Measurements from ENCODE around the gene LAMC3. TPM values are rescaled to one million over a fixed set of nuclear protein-coding genes. Genes with fewer than 3 reads are reported as not detected.

LAMC3 gene
- total and polyA plus RNA-seq, 9 of the 15 experiments (the other 6 are each of a cell fraction or from before 2014, with no cell fraction given), result 0.10 TPM; not detected in 8

DNA sequence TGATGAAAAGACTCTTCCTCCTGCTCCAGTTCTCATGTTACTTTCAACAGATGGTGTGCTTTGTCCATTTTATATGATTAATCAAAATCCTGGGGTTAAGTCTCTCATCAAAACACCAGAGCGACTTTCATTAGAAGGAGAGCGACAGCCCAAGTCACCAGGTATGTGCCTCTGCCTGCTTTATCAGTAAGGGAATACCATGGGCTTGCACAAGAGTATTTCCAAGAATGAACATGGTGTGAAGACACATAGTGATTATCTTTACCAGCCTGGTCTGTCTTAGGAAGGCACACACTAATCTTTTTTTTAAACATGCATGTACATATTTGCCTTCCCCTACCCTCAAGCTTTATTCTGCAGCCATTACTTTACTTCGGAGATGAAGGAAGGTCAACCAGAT lies 131.6 kb downstream of the LAMC3 start:
- H3K4me3 ChIP-seq, result no peak overlapping the region
- no peaks in the 10 kb centered on the region for H3K79me2 ChIP-seq (ENCODE audit: control insufficient read depth, insufficient read depth, low read length)
- ChIA-PET POLR2A (interaction anchor here (0.6 to 22.5 kb wide), 11 partner anchors 12 to 73 kb away, joined by 3 to 583 read pairs (median 3); partner anchors contain the start of gene NUP214), CTCF (ENCODE audit: low intra/inter-chr PET ratio) (interaction anchor here (0.6 kb wide), 1 partner anchor 65 kb away, joined by 3 read pairs; no protein-coding TSS in a partner anchor)
- in situ Hi-C loops (cut with MboI) (no loop called here), intact Hi-C loops (cut with micrococcal nuclease) (loop anchor here (2.0 kb wide), 1 partner anchor 52 kb away; no protein-coding TSS in a partner anchor)
- peak; percentile 7; the same call in 2 of the 3 replicates for ATAC-seq
- no peaks in the 10 kb centered on the region for H3K9me3 ChIP-seq (replicated peaks; ENCODE audit: control insufficient read depth, insufficient read depth, low read depth, low read length)
- FAIRE-seq, result no peak
- H4K20me1 ChIP-seq (replicated peaks; ENCODE audit: control insufficient read depth, insufficient read depth, low read length), result peaks cover 23% of the 10 kb centered on the region
- WGBS (ENCODE audit: insufficient coverage, low coverage, missing lambda C conversion rate), result 89% methylated on average over 3 of the region's 3 CpGs
- H3K27ac ChIP-seq (ENCODE audit: extremely low read depth, low read depth, low read length), result no peak overlapping the region
- H2AFZ ChIP-seq (ENCODE audit: low read depth, low read length), result no peak overlapping the region
- peaks cover 14% of the 10 kb centered on the region for H3K9me1 ChIP-seq (ENCODE audit: control insufficient read depth, insufficient read depth, low read length)
- TF ChIP-seq, protein P1, sequence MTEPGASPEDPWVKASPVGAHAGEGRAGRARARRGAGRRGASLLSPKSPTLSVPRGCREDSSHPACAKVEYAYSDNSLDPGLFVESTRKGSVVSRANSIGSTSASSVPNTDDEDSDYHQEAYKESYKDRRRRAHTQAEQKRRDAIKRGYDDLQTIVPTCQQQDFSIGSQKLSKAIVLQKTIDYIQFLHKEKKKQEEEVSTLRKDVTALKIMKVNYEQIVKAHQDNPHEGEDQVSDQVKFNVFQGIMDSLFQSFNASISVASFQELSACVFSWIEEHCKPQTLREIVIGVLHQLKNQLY (CRISPR knock-in tag; conservative IDR thresholded peaks at IDR 0.05), result 0 out of 4 replicates have a peak, but pooled peaks of 1 of the 2 experiments have one; percentile 28
- TF ChIP-seq PHB (CRISPR knock-in tag; IDR thresholded peaks at IDR 0.05), result no peak
- H3K4me1 ChIP-seq (replicated peaks in 1 of 2; ENCODE audit: control insufficient read depth in 2 of 2, insufficient read depth in 2 of 2, low read length in 2 of 2), result peaks cover 0 to 6% of the 10 kb centered on the region in 2 experiments; a peak in 2 of 5 replicates
- H3K4me2 ChIP-seq (ENCODE audit: insufficient read depth, low read length), result no peak overlapping the region
- peaks cover 99% of the 10 kb centered on the region for H3K36me3 ChIP-seq (ENCODE audit: control insufficient read depth, insufficient read depth, low read length)
- no peak overlapping the region for H3K9ac ChIP-seq (ENCODE audit: insufficient read depth in 1 of 2, low read depth in 2 of 2, low read length in 2 of 2)
- no peaks in the 10 kb centered on the region for H3K27me3 ChIP-seq (ENCODE audit: control insufficient read depth in 2 of 2, insufficient read depth in 2 of 2, low read length in 2 of 2)
- BruUV-seq (replicated peaks), result no TSS peak
- DNase-seq (ENCODE audit: extremely low read depth in 1 of 4, low spot score in 3 of 4), result peak in 3 of 4 experiments; percentile 52 to 72 (median 59)

DNA sequence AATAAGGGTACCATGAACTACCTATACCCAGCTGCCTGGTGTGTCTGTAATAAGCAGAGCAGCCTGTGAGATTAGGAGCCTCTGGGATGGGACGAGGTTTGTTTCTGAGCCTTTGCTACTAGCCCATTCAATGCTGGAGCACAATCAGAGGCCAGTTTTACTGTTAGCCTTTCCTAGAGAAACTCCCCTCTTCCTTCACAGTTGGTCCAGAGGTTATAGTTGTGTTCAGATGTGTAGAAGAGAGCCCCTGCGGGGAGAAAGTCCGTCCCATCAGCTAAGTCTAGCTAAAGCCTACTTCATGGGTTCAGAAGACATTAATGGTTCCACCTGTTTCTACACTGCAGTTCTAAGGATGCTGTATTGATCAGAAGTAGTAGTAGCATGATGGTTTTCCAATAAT lies 133.2 kb downstream of the LAMC3 start:
- ChIA-PET POLR2A (interaction anchor here (1.1 to 22.5 kb wide), 9 partner anchors 12 to 89 kb away, joined by 3 to 583 read pairs (median 6); partner anchors contain the start of gene NUP214), CTCF (ENCODE audit: low intra/inter-chr PET ratio) (no interaction called here)
- no peak overlapping the region for H2AFZ ChIP-seq (ENCODE audit: low read depth, low read length)
- peak; percentile 5 for ATAC-seq
- no peaks in the 10 kb centered on the region for H3K79me2 ChIP-seq (ENCODE audit: control insufficient read depth, insufficient read depth, low read length)
- H3K4me3 ChIP-seq, result no peak overlapping the region
- in situ Hi-C loops (cut with MboI), result no loop called here
- H4K20me1 ChIP-seq (replicated peaks; ENCODE audit: control insufficient read depth, insufficient read depth, low read length), result peaks cover 23% of the 10 kb centered on the region
- no peak overlapping the region for H3K9ac ChIP-seq (ENCODE audit: insufficient read depth in 1 of 2, low read depth in 2 of 2, low read length in 2 of 2)
- no peak overlapping the region for H3K27ac ChIP-seq (ENCODE audit: extremely low read depth, low read depth, low read length)
- H3K9me1 ChIP-seq (ENCODE audit: control insufficient read depth, insufficient read depth, low read length), result peaks cover 14% of the 10 kb centered on the region
- intact Hi-C loops (cut with micrococcal nuclease), result no loop called here
- H3K4me2 ChIP-seq (ENCODE audit: insufficient read depth, low read length), result no peak overlapping the region
- H3K27me3 ChIP-seq (ENCODE audit: control insufficient read depth in 2 of 2, insufficient read depth in 2 of 2, low read length in 2 of 2), result no peaks in the 10 kb centered on the region
- H3K4me1 ChIP-seq (replicated peaks in 1 of 2; ENCODE audit: control insufficient read depth in 2 of 2, insufficient read depth in 2 of 2, low read length in 2 of 2), result peaks cover 0 to 6% of the 10 kb centered on the region in 2 experiments; a peak in 2 of 5 replicates
- H3K36me3 ChIP-seq (ENCODE audit: control insufficient read depth, insufficient read depth, low read length), result peaks cover 99% of the 10 kb centered on the region
- DNase-seq (ENCODE audit: extremely low read depth in 1 of 4, low spot score in 3 of 4), result peak in 1 of 4 experiments; percentile 69
- FAIRE-seq, result no peak
- no peaks in the 10 kb centered on the region for H3K9me3 ChIP-seq (replicated peaks; ENCODE audit: control insufficient read depth, insufficient read depth, low read depth, low read length)
- WGBS (ENCODE audit: insufficient coverage, low coverage, missing lambda C conversion rate), result 94% methylated on average over 3 of the region's 3 CpGs
- BruUV-seq (replicated peaks), result no TSS peak
- TF ChIP-seq, protein P2, sequence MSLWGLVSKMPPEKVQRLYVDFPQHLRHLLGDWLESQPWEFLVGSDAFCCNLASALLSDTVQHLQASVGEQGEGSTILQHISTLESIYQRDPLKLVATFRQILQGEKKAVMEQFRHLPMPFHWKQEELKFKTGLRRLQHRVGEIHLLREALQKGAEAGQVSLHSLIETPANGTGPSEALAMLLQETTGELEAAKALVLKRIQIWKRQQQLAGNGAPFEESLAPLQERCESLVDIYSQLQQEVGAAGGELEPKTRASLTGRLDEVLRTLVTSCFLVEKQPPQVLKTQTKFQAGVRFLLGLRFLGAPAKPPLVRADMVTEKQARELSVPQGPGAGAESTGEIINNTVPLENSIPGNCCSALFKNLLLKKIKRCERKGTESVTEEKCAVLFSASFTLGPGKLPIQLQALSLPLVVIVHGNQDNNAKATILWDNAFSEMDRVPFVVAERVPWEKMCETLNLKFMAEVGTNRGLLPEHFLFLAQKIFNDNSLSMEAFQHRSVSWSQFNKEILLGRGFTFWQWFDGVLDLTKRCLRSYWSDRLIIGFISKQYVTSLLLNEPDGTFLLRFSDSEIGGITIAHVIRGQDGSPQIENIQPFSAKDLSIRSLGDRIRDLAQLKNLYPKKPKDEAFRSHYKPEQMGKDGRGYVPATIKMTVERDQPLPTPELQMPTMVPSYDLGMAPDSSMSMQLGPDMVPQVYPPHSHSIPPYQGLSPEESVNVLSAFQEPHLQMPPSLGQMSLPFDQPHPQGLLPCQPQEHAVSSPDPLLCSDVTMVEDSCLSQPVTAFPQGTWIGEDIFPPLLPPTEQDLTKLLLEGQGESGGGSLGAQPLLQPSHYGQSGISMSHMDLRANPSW (CRISPR knock-in tag; IDR thresholded peaks at IDR 0.05), result peak; percentile 91
- TF ChIP-seq HLTF (IDR thresholded peaks at IDR 0.05), result no peak
- TF ChIP-seq, protein P3, sequence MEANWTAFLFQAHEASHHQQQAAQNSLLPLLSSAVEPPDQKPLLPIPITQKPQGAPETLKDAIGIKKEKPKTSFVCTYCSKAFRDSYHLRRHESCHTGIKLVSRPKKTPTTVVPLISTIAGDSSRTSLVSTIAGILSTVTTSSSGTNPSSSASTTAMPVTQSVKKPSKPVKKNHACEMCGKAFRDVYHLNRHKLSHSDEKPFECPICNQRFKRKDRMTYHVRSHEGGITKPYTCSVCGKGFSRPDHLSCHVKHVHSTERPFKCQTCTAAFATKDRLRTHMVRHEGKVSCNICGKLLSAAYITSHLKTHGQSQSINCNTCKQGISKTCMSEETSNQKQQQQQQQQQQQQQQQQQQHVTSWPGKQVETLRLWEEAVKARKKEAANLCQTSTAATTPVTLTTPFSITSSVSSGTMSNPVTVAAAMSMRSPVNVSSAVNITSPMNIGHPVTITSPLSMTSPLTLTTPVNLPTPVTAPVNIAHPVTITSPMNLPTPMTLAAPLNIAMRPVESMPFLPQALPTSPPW (CRISPR knock-in tag; IDR thresholded peaks at IDR 0.05), result no peak
- TF ChIP-seq, protein P4, sequence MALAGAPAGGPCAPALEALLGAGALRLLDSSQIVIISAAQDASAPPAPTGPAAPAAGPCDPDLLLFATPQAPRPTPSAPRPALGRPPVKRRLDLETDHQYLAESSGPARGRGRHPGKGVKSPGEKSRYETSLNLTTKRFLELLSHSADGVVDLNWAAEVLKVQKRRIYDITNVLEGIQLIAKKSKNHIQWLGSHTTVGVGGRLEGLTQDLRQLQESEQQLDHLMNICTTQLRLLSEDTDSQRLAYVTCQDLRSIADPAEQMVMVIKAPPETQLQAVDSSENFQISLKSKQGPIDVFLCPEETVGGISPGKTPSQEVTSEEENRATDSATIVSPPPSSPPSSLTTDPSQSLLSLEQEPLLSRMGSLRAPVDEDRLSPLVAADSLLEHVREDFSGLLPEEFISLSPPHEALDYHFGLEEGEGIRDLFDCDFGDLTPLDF (CRISPR knock-in tag; IDR thresholded peaks at IDR 0.05), result peak; percentile 68

Measured in K562 (cell line).